ENCODE measurements around the gene SYNPO2.
"Not testable (repeated sequence)": the region's sequence is repeated elsewhere in the genome, so short reads cannot be mapped to it uniquely, and the experiment has no call there.

SYNPO2 gene

GRCh38 chr4:119030536-119030890 lies 141.9 kb downstream of the SYNPO2 start:
- no peak for DNase-seq (ENCODE audit: low read depth, low spot score)

GRCh38 chr4:119031218-119031617 lies 142.6 kb downstream of the SYNPO2 start:
- DNase-seq (ENCODE audit: low read depth, low spot score), result no peak

- DNase-seq (ENCODE audit: low read depth, low spot score), result no peak
These were observed 144.4 kb downstream of the SYNPO2 start for GRCh38 chr4:119032921-119033685.

- DNase-seq (ENCODE audit: low read depth, low spot score), result no peak
These were observed 145.8 kb downstream of the SYNPO2 start for GRCh38 chr4:119034276-119035008.

- DNase-seq (ENCODE audit: low read depth, low spot score), result no peak
These were observed 147.5 kb downstream of the SYNPO2 start for GRCh38 chr4:119035951-119036737.

GRCh38 chr4:119037709-119038108 lies 149.1 kb downstream of the SYNPO2 start:
- DNase-seq (ENCODE audit: low read depth, low spot score), result no peak

- DNase-seq (ENCODE audit: low read depth, low spot score), result no peak
These were observed 149.6 kb downstream of the SYNPO2 start for GRCh38 chr4:119038116-119038841.

GRCh38 chr4:119039160-119039559 lies 150.5 kb downstream of the SYNPO2 start:
- DNase-seq (ENCODE audit: low read depth, low spot score), result no peak

- DNase-seq (ENCODE audit: low read depth, low spot score), result no peak
These were observed 151.1 kb downstream of the SYNPO2 start for GRCh38 chr4:119039779-119040178.

- no peak for DNase-seq (ENCODE audit: low read depth, low spot score)
These were observed 151.6 kb downstream of the SYNPO2 start for GRCh38 chr4:119040261-119040660.

GRCh38 chr4:119040694-119041185 lies 152.1 kb downstream of the SYNPO2 start:
- no peak for DNase-seq (ENCODE audit: low read depth, low spot score)

GRCh38 chr4:119041396-119041795 lies 152.7 kb downstream of the SYNPO2 start:
- no peak for DNase-seq (ENCODE audit: low read depth, low spot score)

GRCh38 chr4:119041951-119042560 lies 153.4 kb downstream of the SYNPO2 start:
- no peak for DNase-seq (ENCODE audit: low read depth, low spot score)

- DNase-seq (ENCODE audit: low read depth, low spot score), result no peak
These were observed 157.6 kb downstream of the SYNPO2 start for GRCh38 chr4:119046263-119046662.

GRCh38 chr4:119047059-119047458 lies 158.4 kb downstream of the SYNPO2 start:
- not testable (repeated sequence) for DNase-seq (ENCODE audit: low read depth, low spot score)

- no peak for DNase-seq (ENCODE audit: low read depth, low spot score)
These were observed 159.8 kb downstream of the SYNPO2 start for GRCh38 chr4:119048446-119048845.

GRCh38 chr4:119049342-119049741 lies 160.7 kb downstream of the SYNPO2 start:
- no peak for DNase-seq (ENCODE audit: low read depth, low spot score)

GRCh38 chr4:119050527-119051090 lies 162.0 kb downstream of the SYNPO2 start:
- DNase-seq (ENCODE audit: low read depth, low spot score), result no peak

GRCh38 chr4:119053245-119053644 lies 164.6 kb downstream of the SYNPO2 start:
- DNase-seq (ENCODE audit: low read depth, low spot score), result no peak

GRCh38 chr4:119053997-119054396 lies 165.3 kb downstream of the SYNPO2 start:
- no peak for DNase-seq (ENCODE audit: low read depth, low spot score)

GRCh38 chr4:119057417-119057816 lies 168.8 kb downstream of the SYNPO2 start:
- no peak for DNase-seq (ENCODE audit: low read depth, low spot score)
